K562 (cell line): Measurements from ENCODE around the gene TTC24. TPM values are rescaled to one million over a fixed set of nuclear protein-coding genes. Genes with fewer than 3 reads are reported as not detected.

Source experiments
- ASH1L ChIP-seq: fragments of 450-650 bp; IDR thresholded peaks from 2 replicates; pipeline ENCODE4 v1.6.1; 2018; ENCODE audit warnings: borderline replicate concordance, mild to moderate bottlenecking, low read depth; ENCODE audit not compliant: partially characterized antibody
- ATF4 ChIP-seq: fragments of 450-650 bp; formaldehyde crosslinking; IDR thresholded peaks from 2 replicates; pipeline ENCODE4 v1.4.0; 2022; ENCODE audit warnings: mild to moderate bottlenecking, moderate library complexity
- ETV5 ChIP-seq: sonication (generic); formaldehyde crosslinking; IDR thresholded peaks from 2 replicates; pipeline ENCODE4 v1.4.0; 2020; ENCODE audit warnings: low read depth, mild to moderate bottlenecking, missing genetic modification reagents
- POLR2G ChIP-seq: fragments of 200-400 bp; formaldehyde crosslinking; IDR thresholded peaks from 2 replicates; pipeline ENCODE4 v1.6.1; 2017; ENCODE audit warnings: low read depth, mild to moderate bottlenecking, antibody characterized with exemption, low read length, moderate library complexity
- RAD21 ChIP-seq, 2 experiments: fragments of 250-450 bp in 1 of 2; fragments of 450-650 bp in 1 of 2; sonication (Bioruptor Pico) in 1 of 2; formaldehyde crosslinking in 1 of 2; IDR thresholded peaks in 1 of 2; conservative IDR thresholded peaks in 1 of 2; 2 replicates each; pipeline versions ENCODE4 v1.4.0 to v1.8.0; 2020 to 2022; ENCODE audit warnings: mild to moderate bottlenecking in 2 of 2, moderate library complexity in 1 of 2
- SIX5 ChIP-seq, 2 experiments: IDR thresholded peaks; 2 replicates each; pipeline ENCODE4 v1.6.1; 2011; ENCODE audit warnings: low read length in 2 of 2, borderline replicate concordance in 1 of 2, low read depth in 1 of 2, mild to moderate bottlenecking in 1 of 2, moderate library complexity in 1 of 2; ENCODE audit not compliant: insufficient read depth in 1 of 2
- ZNF280A ChIP-seq: fragments of 450-650 bp; IDR thresholded peaks from 2 replicates; pipeline ENCODE4 v1.6.1; 2018; ENCODE audit warnings: mild to moderate bottlenecking, low read depth; ENCODE audit not compliant: partially characterized antibody
- ZNF586 ChIP-seq: fragments of 450-650 bp; formaldehyde crosslinking; conservative IDR thresholded peaks from 2 replicates; pipeline ENCODE4 v1.4.0; 2020; ENCODE audit warnings: mild to moderate bottlenecking, moderate library complexity
- ZNF717 ChIP-seq: fragments of 250-450 bp; sonication (Bioruptor Pico); IDR thresholded peaks from 2 replicates; pipeline ENCODE4 v1.5.0; 2021
- polyA plus RNA-seq, 8 experiments: library from polyadenylated mRNA; depleted of rRNA in 4 of 8; stranded (reverse) in 5 of 8; unstranded in 3 of 8; fragments of >200 nt; fragmentation: Nextera tagmentation in 2 of 8; fragmentation: Illumina TruSeq in 1 of 8; extraction: Ambion mirVana in 2 of 8; extraction: Trizol in 1 of 8; gene quantifications; 2 replicates each; pipeline versions ENCODE4 v1.2.1 to v1.2.3, GENCODE V29; 2011 to 2014; ENCODE audit warnings: inconsistent platforms in 1 of 8, missing spikeins in 1 of 8
- total RNA-seq, 7 experiments: library from RNA; depleted of rRNA in 6 of 7; stranded (reverse); fragments of >200 nt in 6 of 7; fragmentation: Illumina TruSeq in 2 of 7; extraction: Trizol in 2 of 7; gene quantifications; 2 replicates each; pipeline versions ENCODE4 v1.2.1 to v1.2.3, GENCODE V29; 2011 to 2021; ENCODE audit warnings: low replicate concordance in 1 of 7
- TF ChIP-seq, protein P1 (sequence below): fragments of 450-650 bp; IDR thresholded peaks from 2 replicates; pipeline ENCODE4 v1.6.1; 2016; ENCODE audit warnings: borderline replicate concordance
- TF ChIP-seq, protein P2 (sequence below): fragments of 250-450 bp; sonication (Bioruptor Pico); IDR thresholded peaks from 2 replicates; pipeline ENCODE4 v1.4.0; 2020; ENCODE audit warnings: mild to moderate bottlenecking, moderate library complexity
- TF ChIP-seq, protein P3 (sequence below): sonication (generic); formaldehyde crosslinking; IDR thresholded peaks from 2 replicates; pipeline ENCODE4 v1.8.1; 2023; ENCODE audit warnings: mild to moderate bottlenecking, missing genetic modification reagents, moderate library complexity
- TF ChIP-seq, protein P4 (sequence below): sonication (generic); formaldehyde crosslinking; IDR thresholded peaks from 2 replicates; pipeline ENCODE4 v1.8.0; 2022; ENCODE audit warnings: mild to moderate bottlenecking, missing genetic modification reagents

Gene TTC24
- total and polyA plus RNA-seq, 9 of the 15 experiments (the other 6 are each of a cell fraction or from before 2014, with no cell fraction given), result not detected

DNA sequence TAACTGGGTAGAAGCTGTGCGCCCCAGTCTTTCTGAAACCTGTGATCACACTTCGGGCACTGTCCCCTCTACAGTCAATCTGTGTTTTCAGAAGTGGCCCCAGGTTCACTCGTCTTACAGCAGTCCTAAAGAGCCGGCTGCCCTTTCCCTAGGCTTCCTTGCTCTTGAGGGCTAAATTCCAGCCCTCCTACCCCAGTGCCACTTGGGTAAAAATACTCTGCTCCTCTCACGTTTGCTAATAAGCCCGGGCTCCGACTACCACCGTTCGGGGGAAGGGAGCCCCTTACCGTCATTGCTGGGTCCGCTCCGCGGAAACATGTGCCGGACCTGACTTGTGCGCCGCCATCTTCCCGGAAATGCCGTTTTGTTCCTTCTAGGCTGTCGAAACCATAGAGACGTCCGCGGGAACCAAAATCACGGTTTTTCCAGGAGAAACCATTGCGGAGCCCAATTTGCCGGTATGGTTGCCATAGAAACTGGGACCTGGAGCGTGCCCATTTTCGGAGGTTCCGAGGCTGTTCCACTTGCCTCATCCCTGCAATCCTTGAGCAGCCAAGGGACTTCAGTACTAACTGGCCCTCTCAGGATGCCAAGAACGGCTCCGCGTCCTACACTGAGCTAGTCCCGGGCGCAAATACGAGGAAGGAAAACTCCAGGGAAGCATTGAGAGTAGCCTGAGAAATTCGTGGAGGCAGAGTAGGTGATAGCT lies 21.8 kb downstream of the TTC24 start, which contains the start of gene GPATCH4 (continued):
- peak; percentile 68; the same call in 1 of the 2 replicates for TF ChIP-seq ZNF586 (CRISPR knock-in tag)
- TF ChIP-seq ZNF717, result no peak
- TF ChIP-seq ETV5, result no peak; the same call in 1 of the 2 replicates
- TF ChIP-seq, protein P1, sequence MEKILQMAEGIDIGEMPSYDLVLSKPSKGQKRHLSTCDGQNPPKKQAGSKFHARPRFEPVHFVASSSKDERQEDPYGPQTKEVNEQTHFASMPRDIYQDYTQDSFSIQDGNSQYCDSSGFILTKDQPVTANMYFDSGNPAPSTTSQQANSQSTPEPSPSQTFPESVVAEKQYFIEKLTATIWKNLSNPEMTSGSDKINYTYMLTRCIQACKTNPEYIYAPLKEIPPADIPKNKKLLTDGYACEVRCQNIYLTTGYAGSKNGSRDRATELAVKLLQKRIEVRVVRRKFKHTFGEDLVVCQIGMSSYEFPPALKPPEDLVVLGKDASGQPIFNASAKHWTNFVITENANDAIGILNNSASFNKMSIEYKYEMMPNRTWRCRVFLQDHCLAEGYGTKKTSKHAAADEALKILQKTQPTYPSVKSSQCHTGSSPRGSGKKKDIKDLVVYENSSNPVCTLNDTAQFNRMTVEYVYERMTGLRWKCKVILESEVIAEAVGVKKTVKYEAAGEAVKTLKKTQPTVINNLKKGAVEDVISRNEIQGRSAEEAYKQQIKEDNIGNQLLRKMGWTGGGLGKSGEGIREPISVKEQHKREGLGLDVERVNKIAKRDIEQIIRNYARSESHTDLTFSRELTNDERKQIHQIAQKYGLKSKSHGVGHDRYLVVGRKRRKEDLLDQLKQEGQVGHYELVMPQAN, result peak; percentile 100
- TF ChIP-seq, protein P2, sequence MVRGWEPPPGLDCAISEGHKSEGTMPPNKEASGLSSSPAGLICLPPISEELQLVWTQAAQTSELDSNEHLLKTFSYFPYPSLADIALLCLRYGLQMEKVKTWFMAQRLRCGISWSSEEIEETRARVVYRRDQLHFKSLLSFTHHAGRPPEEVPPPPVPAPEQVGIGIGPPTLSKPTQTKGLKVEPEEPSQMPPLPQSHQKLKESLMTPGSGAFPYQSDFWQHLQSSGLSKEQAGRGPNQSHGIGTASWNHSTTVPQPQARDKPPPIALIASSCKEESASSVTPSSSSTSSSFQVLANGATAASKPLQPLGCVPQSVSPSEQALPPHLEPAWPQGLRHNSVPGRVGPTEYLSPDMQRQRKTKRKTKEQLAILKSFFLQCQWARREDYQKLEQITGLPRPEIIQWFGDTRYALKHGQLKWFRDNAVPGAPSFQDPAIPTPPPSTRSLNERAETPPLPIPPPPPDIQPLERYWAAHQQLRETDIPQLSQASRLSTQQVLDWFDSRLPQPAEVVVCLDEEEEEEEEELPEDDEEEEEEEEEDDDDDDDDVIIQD (CRISPR knock-in tag), result no peak
- TF ChIP-seq, protein P3, sequence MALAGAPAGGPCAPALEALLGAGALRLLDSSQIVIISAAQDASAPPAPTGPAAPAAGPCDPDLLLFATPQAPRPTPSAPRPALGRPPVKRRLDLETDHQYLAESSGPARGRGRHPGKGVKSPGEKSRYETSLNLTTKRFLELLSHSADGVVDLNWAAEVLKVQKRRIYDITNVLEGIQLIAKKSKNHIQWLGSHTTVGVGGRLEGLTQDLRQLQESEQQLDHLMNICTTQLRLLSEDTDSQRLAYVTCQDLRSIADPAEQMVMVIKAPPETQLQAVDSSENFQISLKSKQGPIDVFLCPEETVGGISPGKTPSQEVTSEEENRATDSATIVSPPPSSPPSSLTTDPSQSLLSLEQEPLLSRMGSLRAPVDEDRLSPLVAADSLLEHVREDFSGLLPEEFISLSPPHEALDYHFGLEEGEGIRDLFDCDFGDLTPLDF, result peak; percentile 62; the same call in 1 of the 2 replicates
- no peak for TF ChIP-seq ASH1L
- TF ChIP-seq SIX5 (IDR thresholded peaks at IDR 0.05; ENCODE audit: borderline replicate concordance in 1 of 2, insufficient read depth in 1 of 2, low read depth in 1 of 2, low read length in 2 of 2), result no peak
- TF ChIP-seq ZNF280A, result no peak
- TF ChIP-seq ATF4 (CRISPR knock-in tag), result no peak
- 0 out of 4 replicates have a peak, but pooled peaks of 1 of the 2 experiments have one; percentile 10 for TF ChIP-seq RAD21 (CRISPR knock-in tag; conservative IDR thresholded peaks at IDR 0.05 in 1 of 2, IDR thresholded peaks at IDR 0.05 in 1 of 2)
- peak; percentile 77 for TF ChIP-seq POLR2G
- TF ChIP-seq, protein P4, sequence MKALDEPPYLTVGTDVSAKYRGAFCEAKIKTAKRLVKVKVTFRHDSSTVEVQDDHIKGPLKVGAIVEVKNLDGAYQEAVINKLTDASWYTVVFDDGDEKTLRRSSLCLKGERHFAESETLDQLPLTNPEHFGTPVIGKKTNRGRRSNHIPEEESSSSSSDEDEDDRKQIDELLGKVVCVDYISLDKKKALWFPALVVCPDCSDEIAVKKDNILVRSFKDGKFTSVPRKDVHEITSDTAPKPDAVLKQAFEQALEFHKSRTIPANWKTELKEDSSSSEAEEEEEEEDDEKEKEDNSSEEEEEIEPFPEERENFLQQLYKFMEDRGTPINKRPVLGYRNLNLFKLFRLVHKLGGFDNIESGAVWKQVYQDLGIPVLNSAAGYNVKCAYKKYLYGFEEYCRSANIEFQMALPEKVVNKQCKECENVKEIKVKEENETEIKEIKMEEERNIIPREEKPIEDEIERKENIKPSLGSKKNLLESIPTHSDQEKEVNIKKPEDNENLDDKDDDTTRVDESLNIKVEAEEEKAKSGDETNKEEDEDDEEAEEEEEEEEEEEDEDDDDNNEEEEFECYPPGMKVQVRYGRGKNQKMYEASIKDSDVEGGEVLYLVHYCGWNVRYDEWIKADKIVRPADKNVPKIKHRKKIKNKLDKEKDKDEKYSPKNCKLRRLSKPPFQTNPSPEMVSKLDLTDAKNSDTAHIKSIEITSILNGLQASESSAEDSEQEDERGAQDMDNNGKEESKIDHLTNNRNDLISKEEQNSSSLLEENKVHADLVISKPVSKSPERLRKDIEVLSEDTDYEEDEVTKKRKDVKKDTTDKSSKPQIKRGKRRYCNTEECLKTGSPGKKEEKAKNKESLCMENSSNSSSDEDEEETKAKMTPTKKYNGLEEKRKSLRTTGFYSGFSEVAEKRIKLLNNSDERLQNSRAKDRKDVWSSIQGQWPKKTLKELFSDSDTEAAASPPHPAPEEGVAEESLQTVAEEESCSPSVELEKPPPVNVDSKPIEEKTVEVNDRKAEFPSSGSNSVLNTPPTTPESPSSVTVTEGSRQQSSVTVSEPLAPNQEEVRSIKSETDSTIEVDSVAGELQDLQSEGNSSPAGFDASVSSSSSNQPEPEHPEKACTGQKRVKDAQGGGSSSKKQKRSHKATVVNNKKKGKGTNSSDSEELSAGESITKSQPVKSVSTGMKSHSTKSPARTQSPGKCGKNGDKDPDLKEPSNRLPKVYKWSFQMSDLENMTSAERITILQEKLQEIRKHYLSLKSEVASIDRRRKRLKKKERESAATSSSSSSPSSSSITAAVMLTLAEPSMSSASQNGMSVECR, result peak; percentile 97
